H4 (cell line): Measurements from ENCODE around the gene OPN1MW. TPM values are rescaled to one million over a fixed set of nuclear protein-coding genes. Genes with fewer than 3 reads are reported as not detected.
"Not testable (repeated sequence)": the region's sequence is repeated elsewhere in the genome, so short reads cannot be mapped to it uniquely, and the experiment has no call there.

Experiments
- DNase-seq: peaks from one replicate; pipeline ENCODE4 v3.0.0-alpha.2; 2015; ENCODE audit warnings: low spot score
- total RNA-seq: library from RNA; depleted of rRNA; stranded (reverse); fragments of >200 nt; shearing (Covaris generic); gene quantifications from 2 replicates; pipeline ENCODE4 v1.2.3, GENCODE V29; 2014; rRNA removed

OPN1MW gene
- not detected in 2 replicates for total RNA-seq

GRCh38 chrX:154182296-154182695 is at the start of gene OPN1MW:
OPN1MW (plus strand) TSS chrX:154182596; CDS start chrX:154182678, 82 bp downstream.
- not testable (repeated sequence) for DNase-seq

- DNase-seq = no peak
Measured at GRCh38 chrX:154135458-154136229, 46.8 kb upstream of the OPN1MW start.

- DNase-seq = peak; percentile 5
Measured at GRCh38 chrX:154136627-154137161, 45.7 kb upstream of the OPN1MW start.

GRCh38 chrX:154138857-154139256 is 43.5 kb upstream of the OPN1MW start:
- no peak for DNase-seq

GRCh38 chrX:154140206-154140605 is 42.2 kb upstream of the OPN1MW start:
- DNase-seq = no peak

- no peak for DNase-seq
Measured at GRCh38 chrX:154140742-154141141, 41.7 kb upstream of the OPN1MW start.

GRCh38 chrX:154142386-154142785 is 40.0 kb upstream of the OPN1MW start:
- no peak for DNase-seq

GRCh38 chrX:154142950-154143745 is 39.2 kb upstream of the OPN1MW start:
- DNase-seq = no peak

- DNase-seq = not testable (repeated sequence)
Measured at GRCh38 chrX:154144010-154144409, 38.4 kb upstream of the OPN1MW start, which contains the start of gene OPN1LW. OPN1LW (plus strand) TSS chrX:154144243; CDS start chrX:154144284, 41 bp downstream.

- not testable (repeated sequence) for DNase-seq
Measured at GRCh38 chrX:154151030-154151429, 31.4 kb upstream of the OPN1MW start.

- not testable (repeated sequence) for DNase-seq
Measured at GRCh38 chrX:154156221-154156620, 26.2 kb upstream of the OPN1MW start.

GRCh38 chrX:154157207-154157606 is 25.2 kb upstream of the OPN1MW start:
- not testable (repeated sequence) for DNase-seq

GRCh38 chrX:154159345-154159744 is 23.1 kb upstream of the OPN1MW start:
- DNase-seq = not testable (repeated sequence)

- DNase-seq = not testable (repeated sequence)
Measured at GRCh38 chrX:154164902-154165301, 17.5 kb upstream of the OPN1MW start.

GRCh38 chrX:154168384-154168783 is 14.0 kb upstream of the OPN1MW start:
- DNase-seq = not testable (repeated sequence)

- not testable (repeated sequence) for DNase-seq
Measured at GRCh38 chrX:154172535-154172943, 9.9 kb upstream of the OPN1MW start.

GRCh38 chrX:154174356-154174755 is 8.0 kb upstream of the OPN1MW start:
- DNase-seq = not testable (repeated sequence)

GRCh38 chrX:154183794-154184193 is 1.4 kb downstream of the OPN1MW start:
- not testable (repeated sequence) for DNase-seq

GRCh38 chrX:154192846-154193245 is 10.4 kb downstream of the OPN1MW start:
- DNase-seq = not testable (repeated sequence)

GRCh38 chrX:154194316-154194715 is 11.9 kb downstream of the OPN1MW start:
- not testable (repeated sequence) for DNase-seq

GRCh38 chrX:154196466-154196865 is 14.1 kb downstream of the OPN1MW start:
- not testable (repeated sequence) for DNase-seq
